Kidney epithelial cell (primary cell): ENCODE data around the gene AKR1E2. TPM values are rescaled to one million over a fixed set of nuclear protein-coding genes. Genes with fewer than 3 reads are reported as not detected.

ENCODE experiments used
- DNase-seq: peaks from one replicate; pipeline ENCODE4 v3.0.0-alpha.2; 2010; ENCODE audit warnings: low read depth
- H3K27me3 ChIP-seq: 2 replicates; pipeline ENCODE4 v1.6.0; 2011; ENCODE audit warnings: low read length; ENCODE audit not compliant: control insufficient read depth, insufficient read depth
- H3K36me3 ChIP-seq: 2 replicates; pipeline ENCODE4 v1.5.1; 2011; ENCODE audit warnings: low read length; ENCODE audit not compliant: control insufficient read depth, insufficient read depth
- H3K4me3 ChIP-seq: 2 replicates; pipeline ENCODE4 v1.5.1; 2011; ENCODE audit warnings: low read depth, mild to moderate bottlenecking, control low read depth, low read length
- CTCF ChIP-seq: IDR thresholded peaks from 2 replicates; pipeline ENCODE4 v1.5.1; 2011; ENCODE audit warnings: mild to moderate bottlenecking, moderate library complexity, low read length, control low read depth, inconsistent platforms; ENCODE audit not compliant: insufficient read depth, poor library complexity, severe bottlenecking
- total RNA-seq: library from RNA; depleted of rRNA; stranded (reverse); fragments of >200 nt; gene quantifications from 2 replicates; pipeline ENCODE4 v1.2.3, GENCODE V29; 2015

AKR1E2 gene
- total RNA-seq, 1 donor from 2014 or later: 5.6 TPM

DNA sequence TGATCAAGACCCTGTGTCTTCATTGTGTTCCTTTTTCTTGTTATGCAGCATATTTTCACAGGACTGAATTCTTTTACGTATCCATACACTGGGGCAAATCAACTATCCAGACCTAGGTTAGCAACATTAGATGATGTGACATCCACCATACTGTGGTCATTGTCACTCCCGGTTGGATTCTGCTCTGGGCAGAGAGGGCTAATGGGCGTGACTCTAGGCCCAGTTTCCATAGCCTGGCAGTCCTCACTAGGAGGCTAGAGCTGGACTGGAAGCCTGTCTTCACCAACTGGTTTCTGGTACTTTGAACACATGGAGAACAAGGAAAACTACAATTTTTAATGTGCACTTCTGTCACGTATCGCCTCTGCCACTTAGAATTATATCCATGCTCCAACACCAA is 25.2 kb downstream of the AKR1E2 start:
- no peak for DNase-seq
- H3K4me3 ChIP-seq: no peak overlapping the region
- no peaks in the 10 kb centered on the region for H3K27me3 ChIP-seq
- TF ChIP-seq CTCF: no peak
- H3K36me3 ChIP-seq: no peaks in the 10 kb centered on the region

DNA sequence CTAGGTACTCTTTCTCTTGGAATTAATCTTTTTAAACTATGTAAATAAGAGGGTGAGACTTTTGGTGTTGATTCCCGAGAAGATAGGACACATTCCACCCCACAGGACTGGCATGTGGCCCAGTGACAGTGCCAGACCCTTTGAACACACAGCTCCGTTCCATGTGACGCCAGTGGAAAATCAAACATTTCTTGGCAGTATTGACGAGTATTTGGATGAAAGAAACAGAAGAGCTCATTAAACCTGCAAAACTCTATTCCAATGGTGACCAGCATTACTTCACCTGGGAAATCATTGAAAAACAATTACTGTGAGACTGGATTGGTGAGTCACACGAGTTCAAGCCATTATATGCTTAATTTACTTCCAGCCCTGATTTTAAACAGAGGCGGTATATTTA is 25.8 kb downstream of the AKR1E2 start:
- no peak for DNase-seq
- H3K4me3 ChIP-seq: no peak overlapping the region
- no peak for TF ChIP-seq CTCF
- no peaks in the 10 kb centered on the region for H3K27me3 ChIP-seq
- no peaks in the 10 kb centered on the region for H3K36me3 ChIP-seq

GRCh38 chr10:4865945-4866661 is 40.1 kb downstream of the AKR1E2 start:
- no peaks in the 10 kb centered on the region for H3K36me3 ChIP-seq
- DNase-seq: no peak
- TF ChIP-seq CTCF: no peak
- H3K27me3 ChIP-seq: no peaks in the 10 kb centered on the region
- no peak overlapping the region for H3K4me3 ChIP-seq

DNA sequence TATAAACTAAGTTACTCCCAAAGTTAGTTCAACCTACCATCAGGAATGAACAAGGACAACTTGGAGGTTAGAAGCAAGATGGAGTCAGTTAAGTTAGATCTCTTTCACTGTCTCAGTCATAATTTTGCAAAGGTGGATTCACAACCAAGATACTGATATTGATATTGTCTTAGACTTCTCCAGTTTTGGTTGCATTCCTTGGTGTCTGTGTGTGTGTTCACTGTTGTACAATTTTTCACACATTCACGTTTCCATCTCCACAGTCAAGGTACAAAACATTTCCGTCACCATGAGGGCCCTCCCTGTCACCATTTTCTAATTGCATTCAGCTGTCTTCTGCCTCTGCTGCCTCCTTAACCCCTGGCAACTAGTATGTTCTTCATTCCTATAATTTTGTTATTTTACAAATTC is 41.1 kb downstream of the AKR1E2 start:
- TF ChIP-seq CTCF: no peak
- Histone ChIP-seq H3K36me3 (no peaks in the 10 kb centered on the region), H3K27me3 (no peaks in the 10 kb centered on the region), H3K4me3 (no peak overlapping the region)
- no peak for DNase-seq

- Histone ChIP-seq H3K27me3 (no peaks in the 10 kb centered on the region), H3K36me3 (no peaks in the 10 kb centered on the region), H3K4me3 (no peak overlapping the region)
- no peak for DNase-seq
- no peak for TF ChIP-seq CTCF
Measured at GRCh38 chr10:4867520-4868356, 41.7 kb downstream of the AKR1E2 start.
